GM18951 (cell line): ENCODE data around the gene CREB5.
"Not testable (repeated sequence)": the region's sequence is repeated elsewhere in the genome, so short reads cannot be mapped to it uniquely, and the experiment has no call there.

Experiments
- POLR2A ChIP-seq: IDR thresholded peaks from 4 replicates; pipeline ENCODE4 v1.6.1; 2011; ENCODE audit warnings: mild to moderate bottlenecking; ENCODE audit not compliant: insufficient read length, insufficient read depth; ENCODE audit errors: extremely low read depth
- in situ Hi-C: fragments of 300-500 bp; cut with MboI; formaldehyde crosslinking; loops from one replicate; pipeline ENCODE4 v1.12.0; 2022; ENCODE audit warnings: low sequenced_read_pairs, mixed read lengths, inconsistent platforms; ENCODE audit not compliant: unreplicated experiment

Gene CREB5

GRCh38 chr7:28773423-28774145 lies 361.3 kb downstream of the CREB5 start:
- in situ Hi-C loops: no loop called here

GRCh38 chr7:28774261-28774988 lies 362.1 kb downstream of the CREB5 start:
- TF ChIP-seq POLR2A: no peak
- in situ Hi-C loops: no loop called here

More at GRCh38 chr7:28773423-28774145, 361.3 kb downstream of the CREB5 start:
- TF ChIP-seq POLR2A: no peak

- in situ Hi-C loops: no loop called here
- no peak for TF ChIP-seq POLR2A
Observed at GRCh38 chr7:28776463-28777157, 364.3 kb downstream of the CREB5 start.

- no peak for TF ChIP-seq POLR2A
- in situ Hi-C loops: no loop called here
Observed at GRCh38 chr7:28778786-28779185, 366.5 kb downstream of the CREB5 start.

- no peak for TF ChIP-seq POLR2A
- in situ Hi-C loops: no loop called here
Observed at GRCh38 chr7:28779954-28780353, 367.6 kb downstream of the CREB5 start.

GRCh38 chr7:28782362-28782761 lies 370.0 kb downstream of the CREB5 start:
- TF ChIP-seq POLR2A: no peak
- in situ Hi-C loops: no loop called here

- in situ Hi-C loops: no loop called here
- no peak for TF ChIP-seq POLR2A
Observed at GRCh38 chr7:28784171-28784902, 372.0 kb downstream of the CREB5 start.

- in situ Hi-C loops: no loop called here
Observed at GRCh38 chr7:28785041-28785995, 373.0 kb downstream of the CREB5 start.

GRCh38 chr7:28786156-28786555 lies 373.8 kb downstream of the CREB5 start:
- in situ Hi-C loops: not testable (repeated sequence)

More at GRCh38 chr7:28785041-28785995, 373.0 kb downstream of the CREB5 start:
- TF ChIP-seq POLR2A: no peak

GRCh38 chr7:28787106-28787505 lies 374.8 kb downstream of the CREB5 start:
- TF ChIP-seq POLR2A: no peak
- in situ Hi-C loops: no loop called here

GRCh38 chr7:28790467-28790866 lies 378.1 kb downstream of the CREB5 start:
- in situ Hi-C loops: no loop called here
- no peak for TF ChIP-seq POLR2A

- no peak for TF ChIP-seq POLR2A
- in situ Hi-C loops: no loop called here
Observed at GRCh38 chr7:28792858-28793257, 380.5 kb downstream of the CREB5 start.
